GM18909 (cell line): ENCODE results near the gene LRP1.

Experiments used
- ATAC-seq: cut with Tn5 transposase; IDR thresholded peaks from one replicate; pipeline ENCODE4 v1.9.1; 2021; ENCODE audit warnings: mild to moderate bottlenecking; ENCODE audit not compliant: unreplicated experiment, poor library complexity

The LRP1 gene

GRCh38 chr12:57240066-57240921 is 112.0 kb downstream of the LRP1 start:
- no peak for ATAC-seq

GRCh38 chr12:57240926-57241401 is 112.7 kb downstream of the LRP1 start:
- no peak for ATAC-seq

GRCh38 chr12:57241402-57242310 is 113.4 kb downstream of the LRP1 start:
- no peak for ATAC-seq

- no peak for ATAC-seq
These were observed 114.0 kb downstream of the LRP1 start for GRCh38 chr12:57242329-57242690.

GRCh38 chr12:57242691-57243454 is 114.6 kb downstream of the LRP1 start:
- ATAC-seq: peak; percentile 36

GRCh38 chr12:57243521-57244311 is 115.4 kb downstream of the LRP1 start:
- no peak for ATAC-seq

GRCh38 chr12:57244312-57244696 is 116.0 kb downstream of the LRP1 start:
- ATAC-seq: no peak

GRCh38 chr12:57247041-57247440 is 118.8 kb downstream of the LRP1 start:
- ATAC-seq: no peak

- ATAC-seq: no peak
These were observed 120.9 kb downstream of the LRP1 start for GRCh38 chr12:57248934-57249742.

GRCh38 chr12:57250541-57250940 is 122.3 kb downstream of the LRP1 start:
- ATAC-seq: no peak

- ATAC-seq: no peak
These were observed 122.7 kb downstream of the LRP1 start, which contains the start of gene STAC3 for GRCh38 chr12:57250956-57251355. TSS of gene STAC3 (minus strand) at chr12:57251187. CDS start at chr12:57249636, 1,551 bp downstream.

- no peak for ATAC-seq
These were observed 126.4 kb downstream of the LRP1 start for GRCh38 chr12:57254506-57255280.

GRCh38 chr12:57255916-57256315 is 127.6 kb downstream of the LRP1 start:
- ATAC-seq: no peak

GRCh38 chr12:57258977-57259970 is 131.0 kb downstream of the LRP1 start:
- no peak for ATAC-seq

- no peak for ATAC-seq
These were observed 132.1 kb downstream of the LRP1 start for GRCh38 chr12:57260366-57260765.

GRCh38 chr12:57261428-57261865 is 133.2 kb downstream of the LRP1 start:
- no peak for ATAC-seq
